ENCODE measurements around the gene AFTPH.

Gene AFTPH

DNA sequence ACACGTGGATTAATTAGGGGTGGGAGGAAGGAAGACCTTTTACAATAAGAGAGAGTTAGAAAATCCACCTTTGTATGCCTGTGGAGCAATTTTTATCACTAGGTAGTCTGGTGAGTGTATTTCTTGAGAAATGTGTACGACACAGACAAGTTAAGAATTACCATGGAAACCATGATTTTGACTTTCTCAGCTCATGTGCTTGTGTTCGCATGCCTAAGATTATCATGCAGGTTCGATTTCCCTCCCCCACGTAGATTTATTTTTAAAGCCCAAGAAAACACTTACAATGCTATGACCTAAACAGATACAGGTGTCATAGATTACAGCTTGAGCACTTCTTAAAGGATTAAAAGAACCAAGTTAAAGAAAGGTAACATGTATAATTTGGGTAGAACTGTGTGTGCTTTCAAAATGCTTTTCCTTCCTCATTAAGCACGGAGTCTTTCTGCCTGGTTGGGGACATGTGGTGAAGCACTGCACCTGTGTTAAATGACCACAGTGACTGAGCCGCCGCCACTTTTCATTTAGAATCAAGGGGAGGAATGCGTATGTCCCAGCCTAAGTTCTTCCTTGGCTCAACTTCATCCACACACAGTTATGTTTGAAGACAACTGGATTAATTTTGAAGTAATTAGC is 113.0 kb downstream of the AFTPH start (continued):
- no peak for TF ChIP-seq ZNF394 (tag by site-specific recombination; IDR thresholded peaks at IDR 0.05; ENCODE audit: borderline replicate concordance)

DNA sequence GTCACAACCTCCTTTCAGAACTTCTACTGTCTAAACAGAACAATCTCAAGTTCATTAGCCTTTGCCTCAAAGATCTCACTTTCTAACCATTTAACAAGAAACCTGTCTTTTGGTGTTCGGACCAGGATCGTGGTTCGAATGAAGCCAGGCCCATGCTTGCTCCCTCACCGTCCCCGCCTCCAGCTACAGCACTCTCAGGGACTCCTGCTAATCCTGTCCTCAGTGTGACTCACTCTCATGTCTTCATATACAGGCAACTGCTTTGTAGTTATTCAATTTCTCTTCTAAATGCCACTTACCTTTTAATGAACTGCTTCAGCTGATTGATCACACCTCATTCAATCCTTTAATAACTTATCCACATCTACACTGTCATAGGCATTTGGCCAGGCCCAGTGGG is 113.8 kb downstream of the AFTPH start:
- ChIA-PET CTCF (interaction anchor here (0.6 kb wide), 1 partner anchor 221 kb away, joined by 3 read pairs; no protein-coding TSS in a partner anchor), POLR2A (no interaction called here)
- H3K9me3 ChIP-seq (ENCODE audit: control insufficient read depth, insufficient read depth, low read depth, low read length) = no peaks in the 10 kb centered on the region
- peaks cover 0 to 27% of the 10 kb centered on the region in 2 experiments; a peak in 1 of 3 replicates for H3K36me3 ChIP-seq (ENCODE audit: control insufficient read depth in 2 of 2, insufficient read depth in 1 of 2, low read length in 2 of 2)
- no peak overlapping the region for H3K27ac ChIP-seq (ENCODE audit: extremely low read depth, low read depth, low read length)
- no peak overlapping the region for H3K4me3 ChIP-seq (ENCODE audit: low read depth, low read length)
- TF ChIP-seq ZNF354C (tag by site-specific recombination; IDR thresholded peaks at IDR 0.05; ENCODE audit: borderline replicate concordance, low read depth) (no peak), ZNF629 (tag by site-specific recombination; IDR thresholded peaks at IDR 0.05) (no peak), ZXDB (tag by site-specific recombination; IDR thresholded peaks at IDR 0.05) (no peak), HOXC10 (CRISPR knock-in tag; IDR thresholded peaks at IDR 0.05) (no peak), ZNF426 (tag by site-specific recombination; IDR thresholded peaks at IDR 0.05) (no peak), TRIM28 (IDR thresholded peaks at IDR 0.05; ENCODE audit: borderline replicate concordance, low read length) (no peak)
- TF ChIP-seq, protein P1, sequence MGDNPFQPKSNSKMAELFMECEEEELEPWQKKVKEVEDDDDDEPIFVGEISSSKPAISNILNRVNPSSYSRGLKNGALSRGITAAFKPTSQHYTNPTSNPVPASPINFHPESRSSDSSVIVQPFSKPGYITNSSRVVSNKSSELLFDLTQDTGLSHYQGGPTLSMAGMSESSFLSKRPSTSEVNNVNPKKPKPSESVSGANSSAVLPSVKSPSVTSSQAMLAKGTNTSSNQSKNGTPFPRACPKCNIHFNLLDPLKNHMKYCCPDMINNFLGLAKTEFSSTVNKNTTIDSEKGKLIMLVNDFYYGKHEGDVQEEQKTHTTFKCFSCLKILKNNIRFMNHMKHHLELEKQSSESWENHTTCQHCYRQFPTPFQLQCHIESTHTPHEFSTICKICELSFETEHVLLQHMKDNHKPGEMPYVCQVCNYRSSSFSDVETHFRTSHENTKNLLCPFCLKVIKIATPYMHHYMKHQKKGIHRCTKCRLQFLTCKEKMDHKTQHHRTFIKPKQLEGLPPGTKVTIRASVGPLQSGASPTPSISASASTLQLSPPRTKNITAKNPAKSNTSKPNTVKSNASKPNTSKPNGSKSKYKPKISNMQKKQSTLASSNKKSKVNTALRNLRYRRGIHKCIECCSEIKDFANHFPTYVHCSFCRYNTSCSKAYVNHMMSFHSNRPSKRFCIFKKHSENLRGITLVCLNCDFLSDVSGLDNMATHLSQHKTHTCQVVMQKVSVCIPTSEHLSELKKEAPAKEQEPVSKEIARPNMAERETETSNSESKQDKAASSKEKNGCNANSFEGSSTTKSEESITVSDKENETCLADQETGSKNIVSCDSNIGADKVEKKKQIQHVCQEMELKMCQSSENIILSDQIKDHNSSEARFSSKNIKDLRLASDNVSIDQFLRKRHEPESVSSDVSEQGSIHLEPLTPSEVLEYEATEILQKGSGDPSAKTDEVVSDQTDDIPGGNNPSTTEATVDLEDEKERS (tag by site-specific recombination; IDR thresholded peaks at IDR 0.05) = no peak
- TF ChIP-seq, protein P2, sequence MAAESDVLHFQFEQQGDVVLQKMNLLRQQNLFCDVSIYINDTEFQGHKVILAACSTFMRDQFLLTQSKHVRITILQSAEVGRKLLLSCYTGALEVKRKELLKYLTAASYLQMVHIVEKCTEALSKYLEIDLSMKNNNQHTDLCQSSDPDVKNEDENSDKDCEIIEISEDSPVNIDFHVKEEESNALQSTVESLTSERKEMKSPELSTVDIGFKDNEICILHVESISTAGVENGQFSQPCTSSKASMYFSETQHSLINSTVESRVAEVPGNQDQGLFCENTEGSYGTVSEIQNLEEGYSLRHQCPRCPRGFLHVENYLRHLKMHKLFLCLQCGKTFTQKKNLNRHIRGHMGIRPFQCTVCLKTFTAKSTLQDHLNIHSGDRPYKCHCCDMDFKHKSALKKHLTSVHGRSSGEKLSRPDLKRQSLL (tag by site-specific recombination; IDR thresholded peaks at IDR 0.05) = no peak
- peaks cover 22% of the 10 kb centered on the region for H3K4me1 ChIP-seq (ENCODE audit: control insufficient read depth, insufficient read depth, low read length)

DNA sequence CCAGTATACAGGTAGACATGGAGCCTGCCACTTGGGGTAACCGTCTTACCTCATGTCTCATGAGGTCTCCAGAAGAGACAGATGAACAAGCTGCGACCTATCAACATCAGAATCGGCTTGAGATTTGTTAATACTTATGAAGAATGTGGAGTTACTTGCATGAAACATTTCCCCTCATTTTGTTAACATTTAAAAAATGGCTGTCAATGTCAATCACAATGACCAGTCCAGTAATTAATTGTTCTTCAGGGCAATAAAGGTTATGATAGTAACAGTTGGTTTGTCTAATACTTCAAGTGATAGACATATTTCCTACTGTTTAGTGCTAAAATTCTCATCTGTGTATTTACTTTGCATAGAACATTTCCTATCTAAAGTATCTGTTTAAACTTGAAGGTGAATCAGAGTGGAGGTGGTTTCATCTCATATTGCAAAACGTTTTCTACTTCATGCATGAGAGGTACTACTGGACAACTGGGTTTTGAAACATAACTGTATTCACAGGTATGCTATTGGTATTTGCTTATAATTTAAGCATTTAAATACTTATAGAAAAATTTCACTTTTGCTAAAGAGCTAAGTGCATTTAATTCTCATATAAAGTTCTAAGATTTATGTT is 114.5 kb downstream of the AFTPH start:
- no peak overlapping the region for H3K27ac ChIP-seq (ENCODE audit: extremely low read depth, low read depth, low read length)
- peaks cover 23% of the 10 kb centered on the region for H3K4me1 ChIP-seq (ENCODE audit: control insufficient read depth, insufficient read depth, low read length)
- ChIA-PET CTCF (interaction anchor here (1.0 kb wide), 1 partner anchor 11 kb away, joined by 4 read pairs; no protein-coding TSS in a partner anchor), POLR2A (no interaction called here)
- H3K9me3 ChIP-seq (ENCODE audit: control insufficient read depth, insufficient read depth, low read depth, low read length) = no peaks in the 10 kb centered on the region
- TF ChIP-seq ZNF302 (tag by site-specific recombination; IDR thresholded peaks at IDR 0.05; ENCODE audit: low read depth) = no peak
- TF ChIP-seq, protein P3, sequence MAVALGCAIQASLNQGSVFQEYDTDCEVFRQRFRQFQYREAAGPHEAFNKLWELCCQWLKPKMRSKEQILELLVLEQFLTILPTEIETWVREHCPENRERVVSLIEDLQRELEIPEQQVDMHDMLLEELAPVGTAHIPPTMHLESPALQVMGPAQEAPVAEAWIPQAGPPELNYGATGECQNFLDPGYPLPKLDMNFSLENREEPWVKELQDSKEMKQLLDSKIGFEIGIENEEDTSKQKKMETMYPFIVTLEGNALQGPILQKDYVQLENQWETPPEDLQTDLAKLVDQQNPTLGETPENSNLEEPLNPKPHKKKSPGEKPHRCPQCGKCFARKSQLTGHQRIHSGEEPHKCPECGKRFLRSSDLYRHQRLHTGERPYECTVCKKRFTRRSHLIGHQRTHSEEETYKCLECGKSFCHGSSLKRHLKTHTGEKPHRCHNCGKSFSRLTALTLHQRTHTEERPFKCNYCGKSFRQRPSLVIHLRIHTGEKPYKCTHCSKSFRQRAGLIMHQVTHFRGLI (tag by site-specific recombination; IDR thresholded peaks at IDR 0.05) = no peak
- peaks cover 0 to 21% of the 10 kb centered on the region in 2 experiments; a peak in 1 of 3 replicates for H3K36me3 ChIP-seq (ENCODE audit: control insufficient read depth in 2 of 2, insufficient read depth in 1 of 2, low read length in 2 of 2)
- H3K4me3 ChIP-seq (ENCODE audit: low read depth, low read length) = no peak overlapping the region

DNA sequence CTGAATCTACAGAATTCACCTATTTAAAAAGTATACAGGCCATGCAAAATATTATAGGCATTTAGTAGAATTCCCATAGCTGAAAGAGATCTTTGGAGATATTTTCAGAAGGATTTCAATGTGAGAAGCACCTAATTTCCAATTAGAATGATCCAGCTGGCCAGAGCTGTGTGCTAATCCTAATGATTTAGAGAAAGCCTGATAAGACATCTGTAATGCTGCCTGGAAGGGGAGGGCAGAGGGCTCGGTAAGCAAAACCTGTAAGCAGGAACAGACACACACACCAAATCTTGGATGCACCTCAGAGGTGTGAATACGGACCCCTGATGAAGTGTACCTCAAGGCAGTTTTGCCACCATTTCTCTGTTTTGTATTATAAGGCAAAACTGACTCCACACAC is 115.6 kb downstream of the AFTPH start:
- H3K4me3 ChIP-seq (ENCODE audit: low read depth, low read length) = no peak overlapping the region
- peaks cover 26% of the 10 kb centered on the region for H3K4me1 ChIP-seq (ENCODE audit: control insufficient read depth, insufficient read depth, low read length)
- POLR2A ChIA-PET = interaction anchor here (1.0 kb wide), 1 partner anchor 15 kb away, joined by 5 read pairs; the partner anchor contains the start of gene SERTAD2

More for the DNA sequence above, 115.6 kb downstream of the AFTPH start:
- Histone ChIP-seq H3K36me3 (ENCODE audit: control insufficient read depth in 2 of 2, insufficient read depth in 1 of 2, low read length in 2 of 2) (peaks cover 0 to 15% of the 10 kb centered on the region in 2 experiments; a peak in 1 of 3 replicates), H3K9me3 (ENCODE audit: control insufficient read depth, insufficient read depth, low read depth, low read length) (no peaks in the 10 kb centered on the region), H3K27ac (ENCODE audit: extremely low read depth, low read depth, low read length) (no peak overlapping the region)
- CTCF ChIA-PET = interaction anchor here (0.9 kb wide), 1 partner anchor 52 kb away, joined by 3 read pairs; no protein-coding TSS in a partner anchor
- peak; percentile 43; the same call in 1 of the 2 replicates for TF ChIP-seq ZBTB17 (tag by site-specific recombination; IDR thresholded peaks at IDR 0.05)
- no peak for TF ChIP-seq ZNF274 (IDR thresholded peaks at IDR 0.05; ENCODE audit: low read length)
- TF ChIP-seq ZNF274 (tag by site-specific recombination; IDR thresholded peaks at IDR 0.05; ENCODE audit: borderline replicate concordance) = no peak
